Gastrocnemius medialis (tissue), 4 donors: Measurements from ENCODE around the gene DARS1.

Experiments
- CTCF ChIP-seq, 5 experiments: fragments of 450-650 bp in 3 of 5; fragments of 200-600 bp in 2 of 5; sonication (generic) in 2 of 5; IDR thresholded peaks in 4 of 5; conservative IDR thresholded peaks in 1 of 5; 1 replicate in 4 of 5; 2 replicates in 1 of 5; pipeline ENCODE4 v1.5.1; 2016 to 2019; ENCODE audit warnings: antibody characterized with exemption in 5 of 5, mild to moderate bottlenecking in 3 of 5, moderate library complexity in 3 of 5
- POLR2A ChIP-seq, 2 donors: fragments of 450-650 bp; IDR thresholded peaks; one replicate each; pipeline ENCODE4 v1.6.1; 2017; ENCODE audit warnings: antibody characterized with exemption in 2 of 2, mild to moderate bottlenecking in 2 of 2, moderate library complexity in 2 of 2

- no peak for TF ChIP-seq CTCF (IDR thresholded peaks at IDR 0.05 in 4 of 5, conservative IDR thresholded peaks at IDR 0.05 in 1 of 5)
- TF ChIP-seq POLR2A (IDR thresholded peaks at IDR 0.05) = no peak
These were observed 49.2 kb upstream of the DARS1 start for GRCh38 chr2:136034629-136035028.
